H1 (cell line): Measurements from ENCODE around the gene INSM1.

Experiments
- CTCF ChIP-seq, 3 experiments: IDR thresholded peaks; 1 replicate in 2 of 3; 2 replicates in 1 of 3; pipeline versions ENCODE4 v1.5.1 to v1.6.1; 2011; ENCODE audit warnings: low read length in 3 of 3, mild to moderate bottlenecking in 3 of 3, inconsistent platforms in 2 of 3, low read depth in 1 of 3, moderate library complexity in 1 of 3; ENCODE audit not compliant: insufficient read depth in 1 of 3; ENCODE audit errors: control extremely low read depth in 1 of 3
- GABPA ChIP-seq: IDR thresholded peaks from 2 replicates; pipeline ENCODE4 v1.6.1; 2011; ENCODE audit warnings: mild to moderate bottlenecking, low read length, moderate library complexity, borderline replicate concordance; ENCODE audit not compliant: insufficient read depth
- YY1 ChIP-seq: IDR thresholded peaks from 2 replicates; pipeline ENCODE4 v1.6.1; 2011; ENCODE audit warnings: low read depth, mild to moderate bottlenecking, low read length

GRCh38 chr20:20391766-20392165 lies 23.9 kb downstream of the INSM1 start:
- TF ChIP-seq YY1 (no peak), GABPA (no peak), CTCF (IDR thresholded peaks at IDR 0.05; ENCODE audit: control extremely low read depth in 1 of 3, insufficient read depth in 1 of 3, low read depth in 1 of 3, low read length in 3 of 3) (no peak)
